Urinary bladder (tissue), 4 donors: Measurements from ENCODE around the gene GMFB. TPM values are rescaled to one million over a fixed set of nuclear protein-coding genes. Genes with fewer than 3 reads are reported as not detected.

Experiments used
- DNase-seq: peaks from one replicate; pipeline ENCODE4 v3.0.0-alpha.2; 2015; ENCODE audit errors: extremely low spot score
- H3K27ac ChIP-seq: one replicate; pipeline ENCODE4 v1.5.1; 2013; ENCODE audit warnings: low read depth, mild to moderate bottlenecking, moderate library complexity
- H3K36me3 ChIP-seq: one replicate; pipeline ENCODE4 v1.6.1; 2013; ENCODE audit warnings: mild to moderate bottlenecking, moderate library complexity; ENCODE audit not compliant: insufficient read depth
- H3K4me1 ChIP-seq: one replicate; pipeline ENCODE4 v1.6.1; 2013; ENCODE audit warnings: mild to moderate bottlenecking, moderate library complexity; ENCODE audit not compliant: insufficient read depth
- H3K4me3 ChIP-seq: one replicate; pipeline ENCODE4 v1.5.1; 2013; ENCODE audit warnings: low read depth, low read length
- whole genome bisulfite sequencing: extraction: QIAGEN DNeasy Blood & Tissue Kit; methylation state at CpG from one replicate; pipeline ENCODE4 v1.1.7; 2013; 5-methylcytosine and 5-hydroxymethylcytosine counted together
- polyA plus RNA-seq: library from polyadenylated mRNA; stranded (reverse); fragments of 200-250 nt; gene quantifications from one replicate; pipeline ENCODE4 v1.2.3, GENCODE V29; 2013
- total RNA-seq: library from RNA; depleted of rRNA; stranded (reverse); fragments of >200 nt; gene quantifications from one replicate; pipeline ENCODE4 v1.2.3, GENCODE V29; 2014
- donor health status: healthy with polysubstance abuse.
- donor health status: healthy.

Gene GMFB
- total and polyA plus RNA-seq, 2 donors: 18.3 to 120 TPM

- no peak overlapping the region for H3K27ac ChIP-seq
- no peaks in the 10 kb centered on the region for H3K4me1 ChIP-seq
- H3K4me3 ChIP-seq: no peak overlapping the region
- WGBS: 58% methylated on average over 2 of the region's 2 CpGs
- H3K36me3 ChIP-seq: peaks cover 2% of the 10 kb centered on the region
- DNase-seq: no peak
Measured at GRCh38 chr14:54425068-54425467, 63.7 kb downstream of the GMFB start.

Other genes with a start within 250 kb of the GMFB start
- 25.4 TPM for gene CDKN3, start 92.0 kb downstream of the GMFB start, total RNA-seq
- 3.6 TPM for gene CDKN3, start 92.0 kb downstream of the GMFB start, polyA plus RNA-seq
- 78.2 TPM for gene CNIH1, start 47.6 kb downstream of the GMFB start, total RNA-seq
- 164 TPM for gene CNIH1, start 47.6 kb downstream of the GMFB start, polyA plus RNA-seq
- gene CGRRF1, start 20.9 kb upstream of the GMFB start, total RNA-seq: 28.3 TPM
- gene CGRRF1, start 20.9 kb upstream of the GMFB start, polyA plus RNA-seq: 17.0 TPM
- gene SAMD4A, start 78.1 kb upstream of the GMFB start, total RNA-seq: 58.5 TPM
- 16.0 TPM for gene SAMD4A, start 78.1 kb upstream of the GMFB start, polyA plus RNA-seq